ENCODE data around the gene RPS6KA1.

RPS6KA1 gene

GRCh38 chr1:26533951-26534509 is 4.5 kb downstream of the RPS6KA1 start:
- no peak for DNase-seq

- no peak for DNase-seq
Measured at GRCh38 chr1:26535201-26535600, 5.6 kb downstream of the RPS6KA1 start.

GRCh38 chr1:26536081-26536480 is 6.5 kb downstream of the RPS6KA1 start:
- no peak for DNase-seq

GRCh38 chr1:26536521-26536920 is 7.0 kb downstream of the RPS6KA1 start:
- DNase-seq = no peak

GRCh38 chr1:26537951-26538352 is 8.4 kb downstream of the RPS6KA1 start:
- DNase-seq = no peak

GRCh38 chr1:26538480-26539412 is 9.2 kb downstream of the RPS6KA1 start:
- DNase-seq = no peak

- DNase-seq = no peak
Measured at GRCh38 chr1:26539722-26540121, 10.2 kb downstream of the RPS6KA1 start.

- DNase-seq = no peak
Measured at GRCh38 chr1:26540351-26540750, 10.8 kb downstream of the RPS6KA1 start.

- no peak for DNase-seq
Measured at GRCh38 chr1:26541431-26541815, 11.9 kb downstream of the RPS6KA1 start.

- no peak for DNase-seq
Measured at GRCh38 chr1:26541816-26542711, 12.5 kb downstream of the RPS6KA1 start.

GRCh38 chr1:26542771-26543451 is 13.3 kb downstream of the RPS6KA1 start:
- no peak for DNase-seq

- DNase-seq = no peak
Measured at GRCh38 chr1:26543462-26543861, 13.9 kb downstream of the RPS6KA1 start.

GRCh38 chr1:26544126-26544525 is 14.6 kb downstream of the RPS6KA1 start:
- no peak for DNase-seq

GRCh38 chr1:26545969-26546323 is 16.4 kb downstream of the RPS6KA1 start:
- DNase-seq = no peak

GRCh38 chr1:26546375-26546774 is 16.8 kb downstream of the RPS6KA1 start:
- DNase-seq = no peak

- DNase-seq = no peak
Measured at GRCh38 chr1:26546819-26547218, 17.3 kb downstream of the RPS6KA1 start.

- DNase-seq = no peak
Measured at GRCh38 chr1:26548841-26549240, 19.3 kb downstream of the RPS6KA1 start.

GRCh38 chr1:26550946-26551345 is 21.4 kb downstream of the RPS6KA1 start:
- no peak for DNase-seq

- no peak for DNase-seq
Measured at GRCh38 chr1:26552720-26553119, 23.2 kb downstream of the RPS6KA1 start.

- DNase-seq = no peak
Measured at GRCh38 chr1:26553942-26554682, 24.6 kb downstream of the RPS6KA1 start.

GRCh38 chr1:26554781-26555180 is 25.2 kb downstream of the RPS6KA1 start:
- no peak for DNase-seq

GRCh38 chr1:26555550-26555981 is 26.0 kb downstream of the RPS6KA1 start:
- no peak for DNase-seq
